Smooth muscle cell (in vitro differentiated cells): Measurements from ENCODE around the gene C1orf52. TPM values are rescaled to one million over a fixed set of nuclear protein-coding genes. Genes with fewer than 3 reads are reported as not detected.

ENCODE experiments used
- DNase-seq: peaks from one replicate; lab custom pipeline; 2025; ENCODE audit not compliant: unreplicated experiment; lab: John Stamatoyannopoulos, UW
- H2AFZ ChIP-seq: fragments of 200-600 bp; sonication (generic); 2 replicates; pipeline ENCODE4 v1.6.0; 2016; ENCODE audit warnings: antibody characterized with exemption, low read depth, mild to moderate bottlenecking
- H3F3A ChIP-seq: fragments of 200-600 bp; sonication (generic); 2 replicates; pipeline ENCODE4 v1.6.0; 2017; ENCODE audit warnings: antibody characterized with exemption, low read depth
- H3K27ac ChIP-seq: fragments of 200-600 bp; sonication (generic); 2 replicates; pipeline ENCODE4 v1.5.1; 2016; ENCODE audit warnings: low read depth, mild to moderate bottlenecking
- H3K27me3 ChIP-seq: fragments of 200-600 bp; sonication (generic); 2 replicates; pipeline ENCODE4 v1.6.1; 2016; ENCODE audit warnings: low read depth, mild to moderate bottlenecking
- H3K36me3 ChIP-seq: fragments of 200-600 bp; sonication (generic); 2 replicates; pipeline ENCODE4 v1.5.1; 2016; ENCODE audit warnings: low read depth
- H3K4me1 ChIP-seq: fragments of 200-600 bp; sonication (generic); 2 replicates; pipeline ENCODE4 v1.5.1; 2016; ENCODE audit warnings: low read depth
- H3K4me2 ChIP-seq: fragments of 200-600 bp; sonication (generic); 2 replicates; pipeline ENCODE4 v1.6.0; 2016; ENCODE audit warnings: mild to moderate bottlenecking
- H3K4me3 ChIP-seq: fragments of 200-600 bp; sonication (generic); 2 replicates; pipeline ENCODE4 v1.5.1; 2016; ENCODE audit warnings: mild to moderate bottlenecking
- H3K79me2 ChIP-seq: fragments of 200-600 bp; sonication (generic); 2 replicates; pipeline ENCODE4 v1.6.0; 2016; ENCODE audit warnings: low read depth, mild to moderate bottlenecking
- H3K9ac ChIP-seq: fragments of 200-600 bp; sonication (generic); 2 replicates; pipeline ENCODE4 v1.6.0; 2016; ENCODE audit warnings: low read depth
- H3K9me3 ChIP-seq: fragments of 200-600 bp; sonication (generic); replicated peaks from 2 replicates; pipeline ENCODE4 v1.5.1; 2016; ENCODE audit warnings: low read depth
- H4K20me1 ChIP-seq: fragments of 200-600 bp; sonication (generic); 2 replicates; pipeline ENCODE4 v1.6.0; 2016; ENCODE audit warnings: low read depth
- CTCF ChIP-seq: fragments of 200-600 bp; sonication (generic); IDR thresholded peaks from 2 replicates; pipeline ENCODE4 v1.5.1; 2017; ENCODE audit warnings: borderline replicate concordance, mild to moderate bottlenecking, antibody characterized with exemption; ENCODE audit not compliant: insufficient read depth, poor library complexity, severe bottlenecking
- WGBS: methylation state at CpG from one replicate; pipeline ENCODE4 v1.1.7; 2016; ENCODE audit warnings: low lambda C conversion rate; 5-methylcytosine and 5-hydroxymethylcytosine counted together
- polyA plus RNA-seq: library from polyadenylated mRNA; unstranded; fragments of >200 nt; fragmentation: Nextera tagmentation; extraction: Ambion mirVana; gene quantifications from 2 replicates; pipeline ENCODE4 v1.2.1, GENCODE V29; 2016
- total RNA-seq: library from RNA; depleted of rRNA; stranded (reverse); fragments of >200 nt; gene quantifications from 2 replicates; pipeline ENCODE4 v1.2.3, GENCODE V29; 2014

The C1orf52 gene
- total and polyA plus RNA-seq, 2 experiments from 2014 or later = 39.4 to 46.4 TPM

DNA sequence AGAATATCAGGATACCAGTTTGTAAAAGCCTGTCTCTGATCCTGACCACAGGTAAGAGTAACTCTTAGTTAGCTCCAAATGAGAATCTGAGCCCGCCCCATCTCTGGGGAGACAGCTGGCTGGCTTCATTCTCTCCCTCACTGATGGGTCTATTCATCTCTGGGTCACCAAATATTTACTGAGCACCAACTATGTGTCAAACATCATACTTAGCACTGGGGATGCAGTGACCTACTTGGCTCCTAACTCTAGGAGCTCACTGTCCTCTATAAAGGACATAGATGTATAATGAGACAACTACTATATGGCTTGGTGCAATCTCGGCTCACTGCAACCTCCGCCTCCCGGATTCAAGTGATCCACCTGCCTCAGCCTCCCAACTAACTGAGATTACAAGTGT lies 46.8 kb upstream of the C1orf52 start:
- Histone ChIP-seq H3K27me3 (no peaks in the 10 kb centered on the region), H3K9me3 (no peaks in the 10 kb centered on the region), H2AFZ (no peak overlapping the region), H3K36me3 (no peaks in the 10 kb centered on the region), H3K4me3 (no peak overlapping the region), H4K20me1 (no peaks in the 10 kb centered on the region), H3K4me1 (no peaks in the 10 kb centered on the region), H3F3A (no peaks in the 10 kb centered on the region), H3K4me2 (no peak overlapping the region), H3K9ac (no peak overlapping the region), H3K27ac (no peak overlapping the region), H3K79me2 (no peaks in the 10 kb centered on the region)
- WGBS = 95% methylated on average over 4 of the region's 4 CpGs
- no peak for DNase-seq
- TF ChIP-seq CTCF = no peak

DNA sequence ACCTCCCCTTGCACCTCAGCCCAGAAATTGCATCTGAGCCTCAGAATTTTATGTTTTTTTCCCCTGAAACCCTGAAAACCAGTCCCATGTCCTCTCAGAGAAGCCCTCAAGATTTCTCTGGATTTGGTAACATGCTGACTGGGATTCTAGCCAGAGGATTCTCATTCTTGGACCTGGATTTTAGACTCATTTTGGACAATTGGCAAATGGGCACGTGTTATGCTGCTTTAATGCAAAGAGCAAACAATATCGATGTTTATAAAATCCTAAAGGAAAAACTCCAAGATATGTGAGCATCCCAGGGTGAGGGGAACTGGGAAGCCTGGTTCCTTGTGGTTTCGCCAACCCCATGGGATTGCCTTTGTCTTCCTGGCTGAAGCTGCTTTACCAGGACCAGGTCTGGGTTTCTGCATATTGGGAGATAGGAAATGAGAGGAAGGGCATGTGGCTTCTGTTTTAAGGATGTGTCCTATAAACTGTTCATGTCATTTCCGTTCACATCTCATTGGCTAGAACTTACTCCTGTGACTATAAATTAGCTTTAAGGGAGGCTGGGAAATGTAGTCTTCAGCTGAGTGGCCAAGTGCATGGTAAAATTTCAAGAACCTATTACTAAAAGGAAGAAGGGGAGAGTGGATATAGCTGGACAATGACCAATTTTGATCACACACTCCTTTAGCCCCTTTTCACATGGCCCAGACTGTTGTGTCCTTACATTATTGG lies 44.1 kb upstream of the C1orf52 start:
- H3K36me3 ChIP-seq = no peaks in the 10 kb centered on the region
- no peak overlapping the region for H3K9ac ChIP-seq
- 93% methylated on average over 4 of the region's 4 CpGs for WGBS
- H2AFZ ChIP-seq = no peak overlapping the region
- no peak overlapping the region for H3K27ac ChIP-seq
- H4K20me1 ChIP-seq = no peaks in the 10 kb centered on the region
- H3K4me3 ChIP-seq = no peak overlapping the region
- H3K79me2 ChIP-seq = no peaks in the 10 kb centered on the region
- no peaks in the 10 kb centered on the region for H3K27me3 ChIP-seq
- no peak for TF ChIP-seq CTCF
- no peak overlapping the region for H3K4me2 ChIP-seq
- peaks cover under 1% of the 10 kb centered on the region for H3K4me1 ChIP-seq
- H3F3A ChIP-seq = peaks cover 8% of the 10 kb centered on the region
- DNase-seq = no peak
- H3K9me3 ChIP-seq = no peaks in the 10 kb centered on the region

GRCh38 chr1:85300140-85300539 lies 40.7 kb upstream of the C1orf52 start:
- Histone ChIP-seq H3F3A (peaks cover 13% of the 10 kb centered on the region), H3K9me3 (no peaks in the 10 kb centered on the region), H3K27me3 (no peaks in the 10 kb centered on the region), H3K79me2 (no peaks in the 10 kb centered on the region), H3K4me1 (peaks cover 16% of the 10 kb centered on the region), H3K4me3 (no peak overlapping the region), H3K9ac (no peak overlapping the region), H4K20me1 (no peaks in the 10 kb centered on the region), H3K27ac (no peak overlapping the region), H3K36me3 (no peaks in the 10 kb centered on the region), H3K4me2 (no peak overlapping the region), H2AFZ (no peak overlapping the region)
- no peak for TF ChIP-seq CTCF
- WGBS = 76% methylated on average over 3 of the region's 3 CpGs
- DNase-seq = no peak
